ENCODE results near the gene RAB39A.
"Not testable (repeated sequence)": the region's sequence is repeated elsewhere in the genome, so short reads cannot be mapped to it uniquely, and the experiment has no call there.

Gene RAB39A

GRCh38 chr11:107928046-107928766, at the start of gene RAB39A:
Gene RAB39A, plus strand, starts transcription at chr11:107928448. Its CDS starts 121 bp downstream, at chr11:107928569.
- DNase-seq (ENCODE audit: low spot score), result no peak

- not testable (repeated sequence) for DNase-seq (ENCODE audit: low spot score)
Observed at GRCh38 chr11:107881471-107881870, 46.8 kb upstream of the RAB39A start.

DNA sequence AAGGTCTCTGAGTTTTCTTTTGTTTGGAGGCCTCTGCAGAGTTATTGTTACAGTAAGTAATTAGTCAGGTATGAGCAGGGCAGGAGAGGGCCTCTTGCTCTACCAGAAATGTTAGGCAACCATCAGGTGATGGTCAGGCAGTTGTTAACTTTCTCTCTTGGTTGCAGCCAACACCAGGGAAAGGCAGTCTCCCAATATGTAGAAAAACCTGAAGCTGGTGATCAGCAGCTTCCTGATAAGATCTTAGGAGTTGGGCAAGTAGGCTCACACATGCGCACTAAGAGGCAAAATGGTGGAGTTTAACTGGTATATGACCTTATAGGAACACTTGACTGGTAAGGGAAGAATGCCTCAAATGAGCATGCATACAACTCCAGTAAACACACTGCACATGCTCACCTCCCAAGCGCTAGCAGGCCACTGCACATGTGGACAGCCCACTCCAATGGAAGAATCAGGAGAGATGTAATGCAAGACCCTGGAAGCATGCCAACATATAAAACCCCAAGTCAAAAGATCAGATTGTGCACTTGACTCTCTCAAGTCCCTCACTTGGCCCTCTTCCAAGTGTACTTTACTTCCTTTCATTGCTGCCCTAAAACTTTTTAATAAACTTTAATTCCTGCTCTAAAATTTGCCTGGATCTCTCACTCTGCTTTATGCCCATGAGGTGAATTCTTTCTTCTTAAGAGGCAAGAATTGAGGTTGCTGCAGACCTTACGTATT, 46.0 kb upstream of the RAB39A start:
- no peak for DNase-seq (ENCODE audit: low spot score)

- DNase-seq (ENCODE audit: low spot score), result peak; percentile 61
Observed at GRCh38 chr11:107898270-107898669, 30.0 kb upstream of the RAB39A start.

- DNase-seq (ENCODE audit: low spot score), result no peak
Observed at GRCh38 chr11:107908211-107908610, 20.0 kb upstream of the RAB39A start.

- DNase-seq (ENCODE audit: low spot score), result not testable (repeated sequence)
Observed at GRCh38 chr11:107912415-107912814, 15.8 kb upstream of the RAB39A start.

DNA sequence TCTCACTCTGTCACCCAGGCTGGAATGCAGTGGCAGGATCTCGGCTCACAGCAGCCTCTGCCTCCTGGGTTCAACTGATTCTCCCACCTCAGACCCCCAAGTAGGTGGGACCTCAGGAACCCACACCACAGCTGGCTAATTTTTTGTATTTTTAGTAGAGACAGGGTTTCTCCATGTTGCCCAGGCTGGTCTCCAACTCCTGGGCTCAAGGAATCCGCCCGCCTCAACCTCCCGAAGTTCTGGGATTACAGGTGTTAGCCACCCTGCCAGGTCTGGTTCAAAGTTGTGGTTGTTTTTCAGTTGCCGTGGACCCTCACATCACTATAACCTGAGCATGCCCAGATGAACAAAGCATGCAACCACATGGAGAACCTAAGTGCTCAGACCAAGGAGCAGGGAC, 13.0 kb upstream of the RAB39A start:
- no peak for DNase-seq (ENCODE audit: low spot score)

- DNase-seq (ENCODE audit: low spot score), result peak; percentile 39
Observed at GRCh38 chr11:107916671-107917241, 11.5 kb upstream of the RAB39A start.

GRCh38 chr11:107921997-107922396, 6.3 kb upstream of the RAB39A start:
- no peak for DNase-seq (ENCODE audit: low spot score)

DNA sequence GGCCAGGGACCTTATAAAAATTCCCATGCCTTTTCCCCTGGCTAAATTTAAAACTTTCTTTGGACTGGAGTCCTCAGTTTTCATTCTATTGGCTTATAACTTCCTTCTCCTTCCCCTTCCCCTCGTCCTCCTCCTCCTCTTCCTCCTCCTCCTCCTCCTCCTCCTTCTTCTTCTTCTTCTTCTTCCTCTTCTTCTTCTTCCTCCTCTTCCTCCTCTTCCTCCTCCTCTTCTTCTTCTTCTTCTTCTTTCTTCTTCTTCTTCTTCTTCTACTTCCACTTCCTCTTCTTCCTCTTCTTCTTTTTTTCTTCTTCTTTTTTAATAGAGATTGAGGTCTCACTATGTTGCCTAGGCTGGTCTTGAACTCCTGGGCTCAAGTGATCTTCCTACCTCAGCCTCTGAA, 4.7 kb upstream of the RAB39A start:
- DNase-seq (ENCODE audit: low spot score), result not testable (repeated sequence)

- no peak for DNase-seq (ENCODE audit: low spot score)
Observed at GRCh38 chr11:107924306-107924705, 3.9 kb upstream of the RAB39A start.

DNA sequence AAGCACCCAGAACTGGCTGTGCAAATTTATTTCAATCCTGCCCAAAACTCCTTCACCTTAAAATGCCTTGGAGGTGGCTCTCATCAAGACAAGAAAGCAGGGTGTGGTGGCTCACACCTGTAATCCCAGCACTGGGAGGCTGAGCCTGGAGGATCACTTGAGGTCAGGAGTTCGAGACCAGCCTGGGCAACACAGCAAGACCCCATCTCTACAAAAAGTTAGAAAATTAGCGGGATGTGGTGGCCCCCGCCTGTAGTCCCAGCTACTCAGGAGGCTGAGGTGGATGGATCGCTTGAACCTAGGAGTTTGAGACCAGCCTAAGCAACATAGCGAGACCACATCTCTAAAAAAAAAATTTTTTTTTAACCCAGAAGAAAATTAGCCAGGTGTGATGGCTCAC, 689 bp upstream of the RAB39A start:
- no peak for DNase-seq (ENCODE audit: low spot score)

GRCh38 chr11:107928767-107929507, 689 bp downstream of the RAB39A start:
- no peak for DNase-seq (ENCODE audit: low spot score)

GRCh38 chr11:107929611-107930200, 1.5 kb downstream of the RAB39A start:
- DNase-seq (ENCODE audit: low spot score), result no peak

DNA sequence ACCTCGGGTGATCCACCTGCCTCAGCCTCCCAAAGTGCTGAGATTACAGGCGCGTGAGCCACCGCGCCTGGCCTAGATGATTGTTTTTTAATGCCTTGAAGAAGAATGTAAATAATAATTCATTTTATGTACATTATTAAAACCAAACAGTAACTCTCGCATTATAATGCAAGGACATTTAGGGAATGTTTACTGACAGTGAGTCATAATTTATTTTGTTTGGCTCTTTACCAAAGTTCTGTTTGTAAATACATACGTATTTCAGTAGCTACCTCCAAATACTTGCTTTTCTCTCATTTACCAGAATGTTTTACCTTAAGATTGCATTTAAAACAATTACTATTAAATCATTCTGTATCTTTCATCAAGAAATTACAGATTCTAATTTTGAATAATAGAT, 3.0 kb downstream of the RAB39A start:
- no peak for DNase-seq (ENCODE audit: low spot score)

GRCh38 chr11:107947904-107948303, 19.7 kb downstream of the RAB39A start:
- no peak for DNase-seq (ENCODE audit: low spot score)

DNA sequence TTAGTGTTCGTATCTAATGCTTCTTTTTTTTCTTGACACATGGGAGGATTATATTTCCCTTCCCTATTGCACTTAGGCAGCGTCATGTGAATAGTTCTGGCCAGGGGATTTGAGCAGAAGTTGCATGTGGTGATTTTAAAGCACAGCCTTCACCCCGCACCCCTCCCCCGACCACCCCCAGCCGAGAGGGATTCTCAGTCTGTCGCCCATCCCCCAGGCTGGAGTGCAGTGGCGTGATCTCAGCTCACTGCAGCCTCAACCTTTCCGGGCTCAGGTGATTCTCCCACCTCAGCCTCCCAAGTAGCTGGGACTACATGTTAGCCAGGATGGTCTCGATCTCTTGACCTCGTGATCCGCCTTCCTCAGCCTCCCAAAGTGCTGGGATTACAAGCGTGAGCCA, 20.1 kb downstream of the RAB39A start:
- DNase-seq (ENCODE audit: low spot score), result not testable (repeated sequence)

- no peak for DNase-seq (ENCODE audit: low spot score)
Observed at GRCh38 chr11:107951155-107951554, 22.9 kb downstream of the RAB39A start.

DNA sequence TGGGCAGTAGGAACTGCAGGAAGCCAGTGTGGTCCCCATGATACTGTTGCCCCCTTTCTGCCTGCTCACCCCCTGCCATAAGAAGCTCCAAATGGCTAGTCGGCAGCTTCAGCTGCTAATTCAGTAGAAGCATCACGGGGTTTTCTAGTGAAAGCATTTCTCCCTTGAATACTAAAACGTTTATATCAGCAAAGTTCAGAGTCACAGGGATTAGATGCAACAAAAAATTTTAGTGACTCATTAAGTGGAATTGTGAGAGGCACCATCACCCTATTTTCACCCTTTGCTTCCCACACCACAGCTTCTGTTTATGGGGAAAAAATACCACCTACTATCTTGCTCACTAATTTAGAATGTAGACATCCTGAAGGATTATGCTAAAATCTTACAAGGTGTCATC, 25.2 kb downstream of the RAB39A start:
- DNase-seq (ENCODE audit: low spot score), result no peak

- DNase-seq (ENCODE audit: low spot score), result no peak
Observed at GRCh38 chr11:107956543-107956942, 28.3 kb downstream of the RAB39A start.

- DNase-seq (ENCODE audit: low spot score), result no peak
Observed at GRCh38 chr11:107957109-107957588, 28.9 kb downstream of the RAB39A start.

DNA sequence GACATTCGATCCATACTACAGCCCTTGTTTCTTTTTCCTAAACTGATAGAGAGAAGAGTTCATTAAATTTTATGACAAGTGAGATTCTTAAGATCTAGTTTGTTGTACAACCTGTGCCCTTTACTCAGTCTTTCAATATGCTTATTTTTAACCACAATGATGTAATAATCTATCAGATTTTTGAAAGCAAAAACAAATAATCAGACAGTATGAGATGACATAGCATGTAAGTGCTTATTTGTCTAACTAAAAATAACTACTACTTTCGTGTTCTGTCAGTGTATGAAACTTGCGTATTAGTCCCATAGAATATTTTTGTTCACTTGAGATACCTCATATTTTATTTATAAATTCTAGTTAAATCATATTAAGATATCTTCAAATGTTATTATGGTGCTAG, 33.2 kb downstream of the RAB39A start:
- no peak for DNase-seq (ENCODE audit: low spot score)

Data from RKO (cell line).